ENCODE measurements around the gene SETD7.

Gene SETD7

DNA sequence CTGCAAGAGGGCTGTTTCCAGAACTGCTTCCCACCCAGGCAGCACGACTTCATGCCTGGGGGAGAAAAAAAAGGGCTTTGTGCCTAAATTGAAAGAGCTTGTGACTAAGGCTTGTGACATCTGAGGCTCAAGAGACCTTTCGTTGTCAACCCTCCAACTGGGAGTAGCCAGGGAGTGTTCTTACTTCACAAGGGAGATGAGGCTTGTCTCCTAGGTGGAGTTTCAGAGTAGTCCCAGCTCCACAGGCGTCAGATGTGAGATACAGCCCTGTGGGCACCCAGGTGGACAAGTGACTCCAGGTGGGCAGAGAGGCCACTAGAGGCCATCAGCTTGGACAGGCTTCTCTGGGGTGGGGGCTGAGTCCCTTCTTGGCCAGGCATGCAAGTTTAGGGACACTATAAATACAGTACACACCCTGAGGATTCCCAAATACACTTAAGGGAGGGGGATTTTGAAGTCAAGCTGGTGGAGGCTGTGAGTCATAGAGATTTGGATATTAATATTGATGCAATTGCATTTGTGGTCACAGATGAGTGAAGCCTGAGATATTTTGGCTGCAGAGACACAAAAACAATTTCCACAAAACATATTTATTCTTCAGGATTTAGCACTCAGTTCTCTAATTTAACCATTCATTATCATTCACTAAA, 40.1 kb upstream of the SETD7 start:
- H3K27me3 ChIP-seq: no peaks in the 10 kb centered on the region
- no peak for TF ChIP-seq Cebpa-rat (IDR thresholded peaks at IDR 0.05)
- peak overlapping the region in 10 of 11 experiments; percentile 9 to 76 (median 59); a peak in 20 of 22 replicates for H3K27ac ChIP-seq
- H3K4me1 ChIP-seq: peaks cover 22 to 35% (median 28%) of the 10 kb centered on the region in 10 experiments
- peak overlapping the region; percentile 50 to 94 (median 84) for H3K4me2 ChIP-seq
- peak overlapping the region in 4 of 10 experiments; percentile 4 to 42 (median 30); a peak in 6 of 20 replicates for H3K4me3 ChIP-seq
- H4K20me1 ChIP-seq: no peaks in the 10 kb centered on the region
- no peaks in the 10 kb centered on the region; a peak in 1 of 22 replicates for H3K9me3 ChIP-seq (replicated peaks in 1 of 11)
- H3K36me3 ChIP-seq: no peaks in the 10 kb centered on the region
- H3K9ac ChIP-seq: peak overlapping the region in 9 of 11 experiments; percentile 10 to 58 (median 37); a peak in 16 of 22 replicates

DNA sequence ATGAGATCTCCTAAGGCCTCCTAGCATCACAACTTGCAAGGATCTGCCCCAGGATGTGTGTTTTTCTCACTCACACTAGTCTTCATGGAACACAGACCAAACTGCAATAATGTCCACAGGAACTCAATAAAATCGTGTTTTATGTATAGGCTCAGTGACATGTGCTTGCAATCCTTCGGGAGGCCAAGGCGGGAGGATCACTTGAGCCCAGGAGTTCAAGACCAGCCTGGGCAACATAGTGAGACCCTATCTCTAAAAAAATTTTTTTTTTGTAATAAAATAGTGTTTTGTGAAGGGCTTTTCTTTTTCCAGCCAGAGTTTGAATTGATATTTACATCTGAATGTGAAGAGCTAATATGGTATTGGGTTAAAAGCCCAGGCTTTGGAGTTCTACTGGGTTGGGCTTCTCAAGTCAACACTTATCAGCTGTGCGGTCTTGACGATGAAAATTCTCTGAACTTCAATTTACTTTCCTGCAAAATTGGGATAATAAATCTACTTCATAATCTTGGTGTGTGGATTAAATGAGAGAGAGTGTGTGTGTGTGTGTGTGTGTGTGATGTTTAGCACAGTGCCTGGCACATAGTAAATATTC, 38.7 kb upstream of the SETD7 start:
- H3K4me1 ChIP-seq: peaks cover 22 to 31% (median 26%) of the 10 kb centered on the region in 10 experiments
- H3K27ac ChIP-seq: no peak overlapping the region

DNA sequence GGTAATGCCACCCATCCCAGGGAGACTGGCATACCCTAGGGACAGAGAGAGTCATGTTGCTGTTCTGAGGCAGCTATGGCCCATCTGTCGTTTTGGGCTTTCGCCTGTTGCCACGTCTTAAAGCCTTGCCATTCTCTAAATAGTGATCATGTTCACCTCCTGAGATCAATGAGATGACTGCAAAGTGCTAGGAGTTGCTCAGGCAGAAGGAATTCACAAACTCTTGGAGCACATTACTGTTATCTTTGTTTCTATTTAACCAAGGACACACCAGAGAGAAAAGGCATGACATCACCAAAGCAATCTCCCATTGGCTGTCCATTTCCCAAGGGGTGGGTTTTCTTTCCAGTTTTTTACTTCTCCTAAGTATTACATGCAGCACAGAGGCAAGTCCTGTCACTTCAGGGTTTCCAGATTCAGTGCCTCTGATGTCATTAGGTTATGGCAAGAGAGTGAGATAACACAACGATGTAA, 37.1 kb upstream of the SETD7 start:
- Histone ChIP-seq H3K27me3 (no peaks in the 10 kb centered on the region), H3K9me3 (replicated peaks in 1 of 11) (peaks cover 0 to 15% (median 8%) of the 10 kb centered on the region in 11 experiments; a peak in 12 of 22 replicates), H3K36me3 (no peaks in the 10 kb centered on the region), H3K9ac (no peak overlapping the region), H3K4me2 (no peak overlapping the region), H4K20me1 (no peaks in the 10 kb centered on the region), H3K4me1 (peaks cover 22 to 30% (median 26%) of the 10 kb centered on the region in 10 experiments), H3K27ac (no peak overlapping the region), H3K4me3 (no peak overlapping the region)
- no peak for TF ChIP-seq Cebpa-rat (IDR thresholded peaks at IDR 0.05)

More for the DNA sequence above, 38.7 kb upstream of the SETD7 start:
- Histone ChIP-seq H3K36me3 (no peaks in the 10 kb centered on the region), H3K27me3 (no peaks in the 10 kb centered on the region), H3K4me3 (no peak overlapping the region), H4K20me1 (no peaks in the 10 kb centered on the region), H3K4me2 (no peak overlapping the region), H3K9me3 (replicated peaks in 1 of 11) (peaks cover 0 to under 1% (median 0%) of the 10 kb centered on the region in 11 experiments; a peak in 1 of 22 replicates), H3K9ac (no peak overlapping the region)
- no peak for TF ChIP-seq Cebpa-rat (IDR thresholded peaks at IDR 0.05)

- Histone ChIP-seq H4K20me1 (no peaks in the 10 kb centered on the region), H3K27me3 (no peaks in the 10 kb centered on the region), H3K9ac (no peak overlapping the region), H3K36me3 (no peaks in the 10 kb centered on the region), H3K4me2 (no peak overlapping the region), H3K4me1 (peaks cover 0 to 5% (median 0%) of the 10 kb centered on the region in 10 experiments; a peak in 1 of 20 replicates), H3K9me3 (replicated peaks in 1 of 11) (peaks cover 0 to 15% (median 8%) of the 10 kb centered on the region in 11 experiments; a peak in 12 of 22 replicates), H3K27ac (no peak overlapping the region), H3K4me3 (no peak overlapping the region)
- no peak for TF ChIP-seq Cebpa-rat (IDR thresholded peaks at IDR 0.05)
Measured at GRCh38 chr4:139589336-139590018, 33.5 kb upstream of the SETD7 start.

DNA sequence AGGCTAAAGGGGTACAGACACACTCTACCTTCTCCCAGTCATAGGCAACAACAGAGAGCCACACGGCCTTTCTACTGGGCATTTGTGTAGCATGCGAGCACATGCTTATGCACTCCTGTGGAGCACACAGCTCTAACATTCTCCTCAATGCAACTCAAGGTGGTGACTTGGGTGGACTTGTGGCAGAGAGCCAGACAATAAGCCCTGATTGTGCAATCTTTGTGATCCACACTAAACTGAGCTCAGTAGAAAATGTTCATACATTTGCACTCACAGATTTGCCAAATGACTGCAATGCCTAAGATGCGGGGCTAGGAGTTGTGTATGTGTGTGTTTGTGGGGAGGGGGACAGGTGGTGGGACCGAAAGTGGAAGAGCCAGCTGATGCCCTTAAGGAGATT, 31.4 kb upstream of the SETD7 start:
- Histone ChIP-seq H3K27me3 (no peaks in the 10 kb centered on the region), H3K36me3 (no peaks in the 10 kb centered on the region), H3K27ac (no peak overlapping the region), H3K4me2 (no peak overlapping the region; a peak in 1 of 22 replicates), H3K9me3 (replicated peaks in 1 of 11) (peaks cover 0 to 15% (median 8%) of the 10 kb centered on the region in 11 experiments; a peak in 12 of 22 replicates), H3K9ac (no peak overlapping the region), H3K4me1 (peaks cover 0 to 5% (median 0%) of the 10 kb centered on the region in 10 experiments; a peak in 1 of 20 replicates), H3K4me3 (no peak overlapping the region), H4K20me1 (no peaks in the 10 kb centered on the region)
- TF ChIP-seq Cebpa-rat (IDR thresholded peaks at IDR 0.05): peak in 7 of 11 experiments; percentile 26 to 71 (median 52); a peak in 7 of 22 replicates

GRCh38 chr4:139585473-139585872, 29.5 kb upstream of the SETD7 start:
- TF ChIP-seq Cebpa-rat (IDR thresholded peaks at IDR 0.05): no peak
- no peak overlapping the region for H3K27ac ChIP-seq
- peaks cover 0 to 15% (median 8%) of the 10 kb centered on the region in 11 experiments; a peak in 12 of 22 replicates for H3K9me3 ChIP-seq (replicated peaks in 1 of 11)
- no peaks in the 10 kb centered on the region for H3K36me3 ChIP-seq
- no peak overlapping the region for H3K4me2 ChIP-seq
- H3K4me3 ChIP-seq: no peak overlapping the region
- peaks cover 0 to 5% (median 0%) of the 10 kb centered on the region in 10 experiments; a peak in 1 of 20 replicates for H3K4me1 ChIP-seq
- H3K27me3 ChIP-seq: no peaks in the 10 kb centered on the region
- H4K20me1 ChIP-seq: no peaks in the 10 kb centered on the region
- no peak overlapping the region for H3K9ac ChIP-seq

- Histone ChIP-seq H3K27me3 (no peaks in the 10 kb centered on the region), H4K20me1 (no peaks in the 10 kb centered on the region), H3K36me3 (no peaks in the 10 kb centered on the region), H3K4me1 (peaks cover 0 to 5% (median 0%) of the 10 kb centered on the region in 10 experiments; a peak in 1 of 20 replicates), H3K4me3 (no peak overlapping the region), H3K9me3 (replicated peaks in 1 of 11) (peaks cover 0 to 15% (median 8%) of the 10 kb centered on the region in 11 experiments; a peak in 12 of 22 replicates), H3K27ac (no peak overlapping the region), H3K4me2 (no peak overlapping the region), H3K9ac (no peak overlapping the region)
- TF ChIP-seq Cebpa-rat (IDR thresholded peaks at IDR 0.05): no peak
Measured at GRCh38 chr4:139584784-139585183, 28.8 kb upstream of the SETD7 start.

- Histone ChIP-seq H3K36me3 (no peaks in the 10 kb centered on the region), H3K9ac (no peak overlapping the region), H3K9me3 (replicated peaks in 1 of 11) (peaks cover 0 to 8% (median 6%) of the 10 kb centered on the region in 11 experiments; a peak in 11 of 22 replicates), H4K20me1 (no peaks in the 10 kb centered on the region), H3K4me2 (no peak overlapping the region), H3K27ac (no peak overlapping the region), H3K4me1 (peaks cover 0 to 5% (median 0%) of the 10 kb centered on the region in 10 experiments; a peak in 1 of 20 replicates), H3K27me3 (no peaks in the 10 kb centered on the region), H3K4me3 (no peak overlapping the region)
- no peak for TF ChIP-seq Cebpa-rat (IDR thresholded peaks at IDR 0.05)
Measured at GRCh38 chr4:139584013-139584412, 28.0 kb upstream of the SETD7 start.

- no peaks in the 10 kb centered on the region for H3K9me3 ChIP-seq (replicated peaks in 1 of 11)
- TF ChIP-seq Cebpa-rat (IDR thresholded peaks at IDR 0.05): no peak
- no peak overlapping the region for H3K4me2 ChIP-seq
- no peak overlapping the region for H3K27ac ChIP-seq
- no peak overlapping the region for H3K4me3 ChIP-seq
- H3K36me3 ChIP-seq: no peaks in the 10 kb centered on the region
- no peaks in the 10 kb centered on the region for H3K4me1 ChIP-seq
- no peak overlapping the region for H3K9ac ChIP-seq
- H4K20me1 ChIP-seq: no peaks in the 10 kb centered on the region
- H3K27me3 ChIP-seq: no peaks in the 10 kb centered on the region
Measured at GRCh38 chr4:139582044-139582443, 26.0 kb upstream of the SETD7 start.

All from BLaER1 treated with 17β-estradiol and CSF1 and Interleukin-3, amounts not matched to agents 10 nM and 100 nM (cell line).